ENCODE results near the gene SP1.
"Not testable (repeated sequence)": the region's sequence is repeated elsewhere in the genome, so short reads cannot be mapped to it uniquely, and the experiment has no call there.

SP1 gene

GRCh38 chr12:53380104-53380793, at the start of gene SP1:
TSS of gene SP1 (plus strand) at chr12:53380176. CDS start at chr12:53380292, 116 bp downstream.
- Histone ChIP-seq H3K36me3 (replicated peaks) (peaks cover 34% of the 10 kb centered on the region), H3K27me3 (ENCODE audit: low read depth) (no peaks in the 10 kb centered on the region), H3K4me1 (peaks cover 15% of the 10 kb centered on the region), H3K9me3 (no peaks in the 10 kb centered on the region), H3K4me3 (peak within 1 kb of the TSS; percentile 44)
- DNase-seq (ENCODE audit: low spot score in 2 of 2), result peak; percentile 86 to 90
- in situ Hi-C loops (cut with MboI; ENCODE audit: low sequenced_read_pairs), result no loop called here

DNA sequence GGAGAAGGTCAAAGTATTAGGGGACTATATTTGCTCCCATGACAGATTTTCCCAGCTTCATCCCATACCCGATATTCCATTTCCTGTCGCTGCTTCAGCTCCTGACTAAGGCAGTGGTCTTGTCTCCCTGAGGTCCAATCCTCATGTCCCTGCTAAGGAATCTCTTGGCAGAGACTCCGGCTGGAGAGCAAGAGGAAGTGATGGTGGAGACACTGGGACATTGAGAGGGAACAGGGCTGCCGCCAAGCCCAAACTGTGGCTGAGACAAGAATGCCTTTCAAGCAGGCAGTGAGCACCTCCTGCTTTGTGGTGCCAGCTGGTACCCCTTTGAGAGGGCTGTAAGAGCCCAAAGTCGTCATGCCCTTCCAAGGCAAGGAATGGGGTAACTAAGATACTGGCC, 49.3 kb upstream of the SP1 start:
- H3K36me3 ChIP-seq (replicated peaks), result no peaks in the 10 kb centered on the region
- no peaks in the 10 kb centered on the region; the same call in 1 of the 2 replicates for H3K4me1 ChIP-seq
- H3K27me3 ChIP-seq (ENCODE audit: low read depth), result peaks cover under 1% of the 10 kb centered on the region; the same call in 1 of the 2 replicates
- no peak for DNase-seq (ENCODE audit: low spot score in 2 of 2)
- H3K4me3 ChIP-seq, result no peak overlapping the region
- H3K9me3 ChIP-seq, result no peaks in the 10 kb centered on the region
- in situ Hi-C loops (cut with MboI; ENCODE audit: low sequenced_read_pairs), result no loop called here

GRCh38 chr12:53332339-53332738, 47.6 kb upstream of the SP1 start:
- H3K4me1 ChIP-seq; H3K36me3 ChIP-seq (replicated peaks); H3K4me3 ChIP-seq; DNase-seq (ENCODE audit: low spot score in 2 of 2); H3K9me3 ChIP-seq; in situ Hi-C loops (cut with MboI; ENCODE audit: low sequenced_read_pairs): not testable (repeated sequence)
- peaks cover 12% of the 10 kb centered on the region for H3K27me3 ChIP-seq (ENCODE audit: low read depth)

GRCh38 chr12:53332744-53333143, 47.2 kb upstream of the SP1 start:
- in situ Hi-C loops (cut with MboI; ENCODE audit: low sequenced_read_pairs), result no loop called here
- peaks cover 12% of the 10 kb centered on the region for H3K27me3 ChIP-seq (ENCODE audit: low read depth)
- no peaks in the 10 kb centered on the region for H3K4me1 ChIP-seq

GRCh38 chr12:53333289-53333688, 46.7 kb upstream of the SP1 start:
- Histone ChIP-seq H3K36me3 (replicated peaks) (no peaks in the 10 kb centered on the region), H3K4me1 (no peaks in the 10 kb centered on the region), H3K4me3 (no peak overlapping the region), H3K27me3 (ENCODE audit: low read depth) (peaks cover 15% of the 10 kb centered on the region), H3K9me3 (no peaks in the 10 kb centered on the region)
- in situ Hi-C loops (cut with MboI; ENCODE audit: low sequenced_read_pairs), result no loop called here
- no peak for DNase-seq (ENCODE audit: low spot score in 2 of 2)

More at GRCh38 chr12:53332744-53333143, 47.2 kb upstream of the SP1 start:
- DNase-seq (ENCODE audit: low spot score in 2 of 2), result no peak
- Histone ChIP-seq H3K9me3 (no peaks in the 10 kb centered on the region), H3K4me3 (no peak overlapping the region), H3K36me3 (replicated peaks) (no peaks in the 10 kb centered on the region)

DNA sequence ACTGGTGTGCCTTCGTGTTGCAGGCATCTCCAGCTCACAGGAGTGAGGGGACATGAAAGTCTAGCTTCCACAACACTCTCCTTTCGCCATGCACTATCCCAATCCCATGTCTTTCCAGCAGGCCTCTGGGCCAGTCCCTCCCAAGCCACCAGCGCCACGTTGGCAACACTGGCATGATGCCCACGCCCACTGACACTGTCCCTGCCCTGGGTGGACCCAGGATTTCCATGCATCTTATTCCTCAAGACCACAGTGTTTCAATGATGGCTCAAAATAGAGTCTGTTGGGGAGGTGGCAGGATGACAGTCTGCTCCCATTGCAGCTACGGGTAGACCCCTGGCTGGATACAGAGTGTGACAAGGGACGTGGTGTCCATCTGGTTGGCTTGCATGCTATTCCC, 46.1 kb upstream of the SP1 start:
- H3K36me3 ChIP-seq (replicated peaks), result no peaks in the 10 kb centered on the region
- DNase-seq (ENCODE audit: low spot score in 2 of 2), result no peak
- in situ Hi-C loops (cut with MboI; ENCODE audit: low sequenced_read_pairs), result no loop called here
- no peak overlapping the region for H3K4me3 ChIP-seq
- H3K4me1 ChIP-seq, result no peaks in the 10 kb centered on the region
- H3K27me3 ChIP-seq (ENCODE audit: low read depth), result peaks cover 20% of the 10 kb centered on the region
- no peaks in the 10 kb centered on the region for H3K9me3 ChIP-seq

DNA sequence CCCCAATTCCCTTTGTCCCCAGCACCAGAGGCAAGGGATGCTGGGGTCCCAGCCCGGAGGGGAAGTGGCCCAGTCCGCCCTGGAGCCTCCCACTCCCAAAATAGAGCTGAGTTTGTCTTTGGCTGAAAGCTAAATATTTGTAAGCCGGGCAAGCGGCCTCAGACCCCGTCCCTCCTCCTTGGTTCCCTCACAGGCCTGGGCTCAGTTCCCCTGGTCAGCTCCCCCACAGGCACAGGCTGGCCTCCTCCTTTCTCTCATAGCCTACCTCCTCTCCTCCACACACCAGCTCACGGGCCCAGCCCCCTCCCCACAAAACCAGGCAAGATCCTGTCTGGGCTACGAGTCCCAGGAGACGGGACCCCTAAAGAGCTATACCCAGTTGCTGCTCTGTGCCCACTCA, 45.2 kb upstream of the SP1 start:
- in situ Hi-C loops (cut with MboI; ENCODE audit: low sequenced_read_pairs), result no loop called here
- H3K27me3 ChIP-seq (ENCODE audit: low read depth), result peaks cover 22% of the 10 kb centered on the region
- no peak for DNase-seq (ENCODE audit: low spot score in 2 of 2)

DNA sequence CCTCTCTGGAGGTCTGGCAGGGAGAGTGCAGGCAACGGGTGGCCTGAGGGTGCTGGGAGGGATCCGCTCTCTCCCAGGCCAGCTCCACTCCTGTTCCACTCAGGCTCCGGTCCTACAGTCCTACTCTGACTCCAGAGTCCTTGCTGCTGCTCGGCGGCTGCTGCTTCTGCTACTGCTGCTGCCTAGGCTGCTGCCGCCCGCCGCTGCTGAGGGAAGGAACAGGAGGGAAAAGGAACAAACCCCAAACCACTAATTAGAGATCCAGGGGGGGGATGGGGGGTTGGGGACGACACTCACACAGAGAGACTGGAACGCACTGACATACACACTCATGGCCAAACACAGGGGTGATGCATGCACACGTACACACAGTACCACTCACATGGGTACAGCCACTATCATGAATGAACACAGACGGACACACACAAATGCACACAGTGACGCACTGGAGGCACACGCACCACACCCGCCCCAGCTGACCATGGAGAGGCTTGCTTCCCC, 43.7 kb upstream of the SP1 start, which contains the start of gene SP7:
Gene SP7 (minus strand): TSS at position 174 of the 501 bp plus-strand sequence. CDS start 708 bp downstream, outside the sequence.
- H3K27me3 ChIP-seq (ENCODE audit: low read depth), result peaks cover 22% of the 10 kb centered on the region
- no peaks in the 10 kb centered on the region for H3K9me3 ChIP-seq
- no peak for DNase-seq (ENCODE audit: low spot score in 2 of 2)

More for the DNA sequence above, 45.2 kb upstream of the SP1 start:
- Histone ChIP-seq H3K4me3 (no peak overlapping the region), H3K4me1 (no peaks in the 10 kb centered on the region), H3K36me3 (replicated peaks) (no peaks in the 10 kb centered on the region), H3K9me3 (no peaks in the 10 kb centered on the region)

GRCh38 chr12:53338017-53338416, 42.0 kb upstream of the SP1 start:
- H3K27me3 ChIP-seq (ENCODE audit: low read depth), result peaks cover 22% of the 10 kb centered on the region

More for the DNA sequence above, 43.7 kb upstream of the SP1 start, which contains the start of gene SP7:
- no peak within 1 kb of the TSS for H3K4me3 ChIP-seq
- in situ Hi-C loops (cut with MboI; ENCODE audit: low sequenced_read_pairs), result no loop called here
- no peaks in the 10 kb centered on the region for H3K4me1 ChIP-seq
- H3K36me3 ChIP-seq (replicated peaks), result no peaks in the 10 kb centered on the region

GRCh38 chr12:53338916-53339315, 41.1 kb upstream of the SP1 start:
- no peaks in the 10 kb centered on the region for H3K36me3 ChIP-seq (replicated peaks)
- no peaks in the 10 kb centered on the region for H3K9me3 ChIP-seq
- peaks cover 22% of the 10 kb centered on the region for H3K27me3 ChIP-seq (ENCODE audit: low read depth)
- no peaks in the 10 kb centered on the region for H3K4me1 ChIP-seq
- in situ Hi-C loops (cut with MboI; ENCODE audit: low sequenced_read_pairs), result no loop called here
- H3K4me3 ChIP-seq, result no peak overlapping the region
- DNase-seq (ENCODE audit: low spot score in 2 of 2), result no peak

More at GRCh38 chr12:53338017-53338416, 42.0 kb upstream of the SP1 start:
- DNase-seq (ENCODE audit: low spot score in 2 of 2), result peak in 1 of 2 experiments; percentile 33
- in situ Hi-C loops (cut with MboI; ENCODE audit: low sequenced_read_pairs), result no loop called here
- no peak overlapping the region for H3K4me3 ChIP-seq
- no peaks in the 10 kb centered on the region for H3K4me1 ChIP-seq
- no peaks in the 10 kb centered on the region for H3K36me3 ChIP-seq (replicated peaks)
- H3K9me3 ChIP-seq, result no peaks in the 10 kb centered on the region

DNA sequence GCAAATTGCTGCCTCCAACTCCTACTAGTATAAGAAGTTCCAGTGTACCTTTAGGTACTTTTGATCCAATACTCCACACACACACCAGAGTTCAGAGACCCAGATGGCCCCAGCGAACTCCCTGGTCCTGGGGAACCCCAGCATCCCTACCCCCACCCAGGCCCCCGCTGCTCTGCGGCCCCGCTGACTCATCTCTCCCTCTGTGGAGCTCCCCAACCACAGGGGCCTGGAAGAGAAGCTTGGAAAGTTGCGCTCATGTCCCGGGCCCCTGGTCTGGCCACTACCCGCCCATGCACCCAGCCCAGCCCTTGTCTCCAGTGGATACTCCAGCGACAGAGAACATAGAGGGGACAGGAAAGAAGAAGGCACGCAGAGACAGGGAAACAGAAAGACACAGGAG, 39.6 kb upstream of the SP1 start:
- no peaks in the 10 kb centered on the region for H3K9me3 ChIP-seq
- peaks cover 22% of the 10 kb centered on the region for H3K27me3 ChIP-seq (ENCODE audit: low read depth)
- H3K36me3 ChIP-seq (replicated peaks), result no peaks in the 10 kb centered on the region
- DNase-seq (ENCODE audit: low spot score in 2 of 2), result no peak
- H3K4me3 ChIP-seq, result no peak overlapping the region
- in situ Hi-C loops (cut with MboI; ENCODE audit: low sequenced_read_pairs), result no loop called here
- H3K4me1 ChIP-seq, result peaks cover 5% of the 10 kb centered on the region; the same call in 1 of the 2 replicates

DNA sequence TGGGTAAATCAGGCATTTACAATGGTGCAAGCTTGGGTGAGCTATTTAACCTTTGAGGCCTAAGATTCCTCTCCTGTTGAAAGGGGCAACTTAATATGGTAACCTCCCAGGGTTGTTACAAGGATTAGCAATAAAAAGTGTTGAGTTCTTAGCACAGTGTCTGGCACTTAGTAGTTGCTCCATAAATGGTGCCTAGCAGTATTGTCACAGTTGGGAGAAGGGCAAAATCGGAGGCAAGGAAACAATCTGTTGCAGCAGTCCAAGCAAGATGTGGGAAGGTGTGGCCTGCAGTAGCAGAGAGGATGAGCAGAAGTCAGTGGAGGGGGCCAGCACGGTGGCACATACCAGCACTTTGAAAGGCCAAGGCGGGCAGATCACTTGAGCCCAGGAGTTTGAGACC, 36.5 kb upstream of the SP1 start:
- in situ Hi-C loops (cut with MboI; ENCODE audit: low sequenced_read_pairs), result no loop called here
- Histone ChIP-seq H3K36me3 (replicated peaks) (no peaks in the 10 kb centered on the region), H3K4me3 (no peak overlapping the region), H3K27me3 (ENCODE audit: low read depth) (peaks cover 5% of the 10 kb centered on the region), H3K4me1 (peaks cover 6% of the 10 kb centered on the region; the same call in 1 of the 2 replicates), H3K9me3 (no peaks in the 10 kb centered on the region)
- no peak for DNase-seq (ENCODE audit: low spot score in 2 of 2)

- in situ Hi-C loops (cut with MboI; ENCODE audit: low sequenced_read_pairs), result no loop called here
- Histone ChIP-seq H3K9me3 (no peaks in the 10 kb centered on the region), H3K36me3 (replicated peaks) (no peaks in the 10 kb centered on the region), H3K4me1 (peaks cover 6% of the 10 kb centered on the region; the same call in 1 of the 2 replicates), H3K4me3 (no peak overlapping the region), H3K27me3 (ENCODE audit: low read depth) (peaks cover under 1% of the 10 kb centered on the region)
- no peak for DNase-seq (ENCODE audit: low spot score in 2 of 2)
Measured at GRCh38 chr12:53343969-53344368, 36.0 kb upstream of the SP1 start.

- H3K4me1 ChIP-seq, result peaks cover 6% of the 10 kb centered on the region; the same call in 1 of the 2 replicates
- in situ Hi-C loops (cut with MboI; ENCODE audit: low sequenced_read_pairs), result no loop called here
- H3K4me3 ChIP-seq, result peak overlapping the region; percentile 52
- DNase-seq (ENCODE audit: low spot score in 2 of 2), result no peak
- no peaks in the 10 kb centered on the region for H3K36me3 ChIP-seq (replicated peaks)
- no peaks in the 10 kb centered on the region for H3K9me3 ChIP-seq
- no peaks in the 10 kb centered on the region for H3K27me3 ChIP-seq (ENCODE audit: low read depth)
Measured at GRCh38 chr12:53344487-53344823, 35.5 kb upstream of the SP1 start.

All from HAP-1 (cell line).